ENCODE results near the gene SAXO1.
"Not testable (repeated sequence)": the region's sequence is repeated elsewhere in the genome, so short reads cannot be mapped to it uniquely, and the experiment has no call there.

Gene SAXO1

DNA sequence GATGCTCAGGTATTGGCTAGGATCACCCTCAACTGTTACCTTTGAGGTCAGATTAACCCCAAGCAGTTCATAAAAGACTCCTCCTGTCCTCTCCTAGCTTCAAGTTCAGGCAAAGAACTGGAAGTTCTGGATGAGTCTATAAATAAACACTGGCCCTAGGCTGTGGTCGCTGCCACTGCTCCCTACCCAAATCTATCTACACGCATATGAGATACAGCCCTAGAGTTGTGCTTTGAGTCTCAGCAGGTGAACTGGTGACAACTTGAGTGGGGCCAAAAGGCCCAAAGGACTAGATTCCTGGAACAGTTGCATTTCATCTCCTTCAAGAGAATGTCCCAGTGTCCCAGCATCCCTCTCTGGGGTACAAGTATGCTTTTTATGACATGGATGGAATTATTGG is 62.6 kb downstream of the SAXO1 start:
- DNase-seq (ENCODE audit: low read depth in 4 of 4, low spot score in 1 of 4), result no peak

DNA sequence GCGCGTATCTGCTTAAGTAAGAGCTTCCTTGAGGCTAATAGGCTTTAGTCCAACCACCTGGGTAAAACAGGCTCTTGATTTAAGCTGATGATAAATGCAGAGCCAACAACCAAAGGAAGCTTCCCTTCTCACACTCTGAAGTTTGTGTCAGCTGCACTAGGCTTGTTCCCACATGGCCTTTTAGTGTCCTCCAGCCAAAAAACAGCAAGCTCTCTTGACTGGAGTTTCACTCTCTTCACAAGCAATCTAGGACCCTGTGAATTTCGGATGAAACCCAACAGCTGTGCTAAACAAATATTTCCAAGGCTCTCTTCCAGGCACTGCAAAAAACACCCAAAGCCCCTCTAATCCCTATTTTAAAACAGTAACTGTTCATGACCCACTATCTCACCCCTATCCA is 63.9 kb downstream of the SAXO1 start:
- DNase-seq (ENCODE audit: low read depth in 4 of 4, low spot score in 1 of 4), result no peak

DNA sequence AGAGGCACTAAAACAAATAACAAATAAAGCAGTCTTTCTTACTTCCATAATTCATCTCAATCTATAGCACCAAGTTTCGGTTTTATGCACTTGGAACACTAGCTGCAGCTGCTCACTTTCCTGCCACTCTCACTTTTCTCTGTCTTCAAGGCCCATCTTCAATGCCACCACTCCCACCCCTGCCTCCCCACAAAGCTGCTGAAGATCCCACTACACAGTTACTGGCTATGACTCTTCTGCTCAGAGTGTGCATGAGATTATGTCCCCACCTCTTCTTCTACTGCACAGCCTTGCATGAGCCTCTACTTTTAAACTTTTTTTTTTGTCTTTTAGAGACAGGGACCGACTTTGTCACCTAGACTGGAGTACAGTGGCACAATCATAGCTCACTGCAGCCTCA is 77.4 kb downstream of the SAXO1 start:
- no peak for DNase-seq (ENCODE audit: low read depth in 4 of 4, low spot score in 1 of 4)

DNA sequence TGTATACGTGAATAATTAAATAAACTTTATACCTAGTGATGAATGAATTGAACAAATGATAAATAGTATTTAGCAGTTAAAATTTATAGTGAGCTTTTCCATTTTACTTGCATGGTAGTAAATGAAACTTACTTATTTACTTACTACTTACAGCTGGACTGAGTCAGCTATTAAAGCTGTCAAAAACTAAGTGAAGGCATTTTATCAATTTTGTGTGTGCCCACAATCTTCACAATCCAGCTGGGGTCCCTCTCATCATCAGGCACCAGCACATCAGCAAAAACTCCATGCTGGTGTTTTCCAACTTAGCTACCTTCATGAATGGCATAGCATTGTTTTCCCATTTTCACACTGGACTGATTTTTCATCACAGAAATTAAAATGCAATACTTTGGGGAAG is 81.1 kb downstream of the SAXO1 start:
- no peak for DNase-seq (ENCODE audit: low read depth in 4 of 4, low spot score in 1 of 4)

DNA sequence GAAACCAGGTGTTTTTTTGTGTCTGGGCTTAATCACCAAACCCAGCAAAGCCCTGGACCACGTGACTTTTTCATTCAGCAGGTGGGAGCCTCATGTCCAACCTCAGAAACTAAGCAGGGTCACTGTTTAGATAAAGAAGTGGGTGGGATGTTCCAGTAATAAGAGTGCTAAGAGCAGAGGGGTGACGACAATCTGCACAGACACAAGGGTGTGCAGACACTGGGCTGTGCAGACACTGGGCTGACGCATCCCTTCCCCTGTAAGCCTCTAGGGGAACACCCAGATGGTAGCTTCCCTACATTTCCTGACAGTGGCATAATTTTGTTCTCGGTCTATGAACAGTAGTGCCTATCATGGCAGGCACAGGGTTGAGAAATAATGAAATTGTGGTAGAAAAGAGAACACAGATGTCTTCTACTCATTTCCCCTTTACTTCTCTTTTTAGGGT is 85.1 kb downstream of the SAXO1 start:
- DNase-seq (ENCODE audit: low read depth in 4 of 4, low spot score in 1 of 4), result no peak

DNA sequence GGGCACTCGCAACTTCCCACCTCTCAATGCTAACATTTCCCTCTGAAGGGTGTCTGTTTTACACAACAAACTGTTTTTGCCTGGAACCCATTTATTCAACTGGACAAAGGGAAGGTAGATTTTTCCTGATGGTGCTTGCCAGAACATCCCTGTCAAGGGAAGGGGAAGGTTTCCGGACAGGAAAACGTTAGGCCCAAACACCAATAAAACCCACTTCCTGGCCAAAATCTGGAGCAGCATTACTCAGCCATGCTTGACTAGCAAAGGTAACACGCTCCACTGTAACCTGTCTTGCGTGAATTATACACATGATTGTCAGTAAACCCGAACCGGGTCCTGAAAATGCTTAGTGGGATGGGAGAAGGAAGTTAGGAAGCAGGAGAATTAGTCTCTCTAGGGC is 90.2 kb downstream of the SAXO1 start:
- no peak for DNase-seq (ENCODE audit: low read depth in 4 of 4, low spot score in 1 of 4)

DNA sequence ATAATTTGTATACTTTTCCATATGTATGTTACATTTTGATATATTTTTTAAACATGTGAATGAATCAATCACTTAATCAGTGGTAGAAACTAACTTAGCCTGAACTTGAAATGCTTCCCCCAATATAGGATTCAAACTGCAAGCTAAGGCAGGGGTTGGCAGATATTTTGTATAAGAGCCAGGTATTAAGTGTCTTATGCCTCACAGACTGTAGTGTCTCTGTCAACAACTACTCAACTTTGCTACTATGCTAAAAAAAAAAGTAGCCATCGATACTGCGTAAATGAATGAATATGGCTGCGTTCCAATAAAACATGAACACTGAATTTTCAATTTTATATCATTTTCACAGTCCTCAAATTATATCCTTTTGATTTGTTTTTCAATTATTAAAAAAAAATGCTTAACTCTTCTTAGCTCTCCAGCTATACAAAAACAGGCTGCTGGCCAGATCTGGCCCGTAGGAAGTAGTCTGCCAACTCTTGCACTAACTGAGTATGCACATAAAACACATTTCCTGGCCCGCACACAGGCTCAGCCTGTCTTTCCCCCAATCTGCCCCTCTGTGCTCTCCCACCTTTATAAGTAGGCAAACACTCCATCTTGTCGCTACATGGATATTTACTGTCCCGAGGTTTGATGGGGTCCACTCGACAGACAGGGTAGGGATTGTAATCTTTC is 91.8 kb downstream of the SAXO1 start:
- DNase-seq (ENCODE audit: low read depth in 4 of 4, low spot score in 1 of 4), result no peak

DNA sequence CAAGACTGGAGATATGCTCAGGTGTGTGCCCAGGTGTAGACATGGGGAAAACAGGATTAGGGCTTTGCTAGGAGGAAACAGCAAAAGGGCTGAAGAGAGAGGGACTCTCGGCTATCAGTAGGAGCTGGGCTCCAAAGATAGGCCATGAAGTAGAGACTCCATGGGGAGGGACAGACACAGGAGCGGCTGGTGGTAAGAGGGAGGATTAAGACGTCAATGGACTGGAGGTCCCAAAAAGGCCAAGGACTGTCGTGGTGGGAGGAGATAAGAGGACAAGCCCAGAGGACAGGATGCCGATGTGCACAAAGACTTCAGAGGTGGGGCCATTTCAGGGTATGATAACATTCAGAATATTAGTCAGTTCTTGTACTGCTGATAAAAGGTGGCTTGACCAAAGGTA is 93.1 kb downstream of the SAXO1 start:
- DNase-seq (ENCODE audit: low read depth in 4 of 4, low spot score in 1 of 4), result no peak

DNA sequence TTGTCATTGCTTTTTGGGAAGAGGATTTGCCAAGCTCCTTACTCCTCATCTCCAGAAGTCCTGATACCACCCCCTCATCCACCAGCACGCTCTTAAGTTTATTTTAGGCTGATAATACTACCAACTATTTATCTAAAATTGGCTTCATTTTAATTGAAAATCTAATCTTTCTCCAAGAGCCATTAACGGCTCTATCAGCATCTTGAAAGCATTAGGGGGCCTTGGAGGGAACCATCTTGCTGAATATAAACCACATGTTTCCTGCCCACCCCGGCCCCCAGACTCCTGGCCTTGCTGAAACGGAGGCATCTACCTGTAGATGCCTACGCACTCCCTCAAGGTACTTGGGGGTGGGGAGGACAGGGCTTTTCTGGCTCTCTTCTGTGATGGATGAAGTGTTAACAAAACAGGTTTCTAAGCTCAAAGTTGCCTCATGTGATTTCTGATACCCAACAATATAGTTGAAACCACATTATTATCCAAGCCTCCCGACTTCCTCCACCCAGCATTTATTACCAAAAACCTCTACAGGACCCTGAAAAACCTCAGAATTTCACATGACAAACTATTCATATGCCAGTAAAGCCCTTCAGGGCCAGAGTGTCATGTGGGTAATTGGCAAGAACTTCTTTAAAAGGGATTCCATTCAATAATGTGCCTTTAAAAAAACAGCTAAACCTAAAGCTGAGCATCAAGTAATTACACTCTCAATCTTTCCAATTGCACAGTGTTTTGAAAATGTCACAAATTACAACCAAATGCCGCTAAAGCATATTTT is 96.7 kb downstream of the SAXO1 start:
- no peak for DNase-seq (ENCODE audit: low read depth in 4 of 4, low spot score in 1 of 4)

DNA sequence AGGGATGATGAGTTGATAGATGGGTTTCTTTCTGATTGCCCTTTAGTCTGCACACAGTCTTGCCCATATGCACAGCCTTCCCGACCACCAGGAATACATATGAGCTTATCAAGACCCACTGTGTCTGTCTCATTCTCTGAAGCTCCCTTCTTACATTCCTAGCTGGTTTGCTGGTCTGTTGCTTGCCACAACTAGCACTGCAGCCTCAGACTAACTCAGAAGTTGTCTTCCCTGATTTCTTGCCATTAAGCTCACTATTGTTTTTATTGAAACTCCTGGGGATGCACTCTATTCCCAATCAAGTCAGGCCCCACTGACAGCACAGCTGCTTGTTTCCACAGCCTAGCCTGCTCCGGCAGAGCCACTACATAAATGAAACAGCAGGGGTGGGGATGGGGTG is 97.5 kb downstream of the SAXO1 start:
- no peak for DNase-seq (ENCODE audit: low read depth in 4 of 4, low spot score in 1 of 4)

DNA sequence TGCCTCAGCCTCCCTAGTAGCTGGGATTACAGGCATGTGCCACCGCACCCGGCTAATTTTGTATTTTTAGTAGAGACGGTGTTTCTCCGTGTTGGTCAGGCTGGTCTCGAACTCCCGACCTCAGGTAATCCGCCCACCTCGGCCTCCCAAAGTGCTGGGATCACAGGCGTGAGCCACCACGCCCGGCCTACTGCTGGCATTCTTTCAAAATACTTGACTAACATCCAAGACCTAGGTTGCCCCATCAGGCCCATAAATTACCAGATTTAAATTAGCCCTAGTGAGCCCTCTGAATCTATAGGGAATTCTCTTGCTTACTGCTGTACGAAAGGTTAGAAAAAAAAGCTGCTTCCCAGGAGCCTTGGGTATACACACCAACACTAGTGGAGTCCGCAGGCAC is 102.4 kb downstream of the SAXO1 start:
- DNase-seq (ENCODE audit: low read depth in 4 of 4, low spot score in 1 of 4), result not testable (repeated sequence)

DNA sequence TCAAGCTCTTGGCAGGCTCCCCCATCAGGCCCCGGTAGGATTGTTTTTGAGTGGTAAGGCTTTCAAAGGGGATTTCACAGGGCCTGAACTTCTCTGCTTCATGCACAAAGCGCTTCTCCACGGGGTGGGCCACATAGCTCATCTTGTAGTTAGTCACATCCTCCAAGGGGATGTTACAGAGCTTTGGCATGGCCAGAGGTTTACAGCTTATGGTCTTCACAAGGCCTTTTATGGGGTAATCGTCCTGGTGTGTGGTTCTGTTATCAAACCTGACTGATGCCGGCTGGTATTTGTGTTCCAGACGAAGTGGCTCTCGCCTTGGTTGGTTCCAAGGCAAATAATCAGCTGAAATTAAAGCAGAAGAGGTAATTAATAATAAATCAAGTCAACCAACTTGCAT is 104.3 kb downstream of the SAXO1 start:
- DNase-seq (ENCODE audit: low read depth in 4 of 4, low spot score in 1 of 4), result no peak

DNA sequence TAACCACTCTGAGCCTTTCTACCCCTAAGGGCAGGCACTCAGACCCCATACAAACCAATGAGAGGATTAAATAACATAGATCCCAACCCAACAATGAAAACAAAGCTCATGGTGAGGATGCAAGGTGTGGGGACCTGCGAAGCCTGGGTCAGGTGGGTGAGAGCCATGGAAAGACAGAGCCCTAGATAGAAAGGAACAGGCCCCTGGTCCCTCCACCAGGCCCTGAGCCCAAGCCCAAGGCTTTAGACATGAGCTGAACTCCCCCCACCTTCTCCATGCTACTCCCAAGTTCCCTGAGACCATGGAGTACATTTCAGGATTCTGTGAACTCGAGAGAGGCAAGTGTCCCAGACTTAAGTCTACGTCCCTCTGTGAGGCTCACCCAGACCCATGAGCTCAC is 106.5 kb downstream of the SAXO1 start:
- DNase-seq (ENCODE audit: low read depth in 4 of 4, low spot score in 1 of 4), result no peak

DNA sequence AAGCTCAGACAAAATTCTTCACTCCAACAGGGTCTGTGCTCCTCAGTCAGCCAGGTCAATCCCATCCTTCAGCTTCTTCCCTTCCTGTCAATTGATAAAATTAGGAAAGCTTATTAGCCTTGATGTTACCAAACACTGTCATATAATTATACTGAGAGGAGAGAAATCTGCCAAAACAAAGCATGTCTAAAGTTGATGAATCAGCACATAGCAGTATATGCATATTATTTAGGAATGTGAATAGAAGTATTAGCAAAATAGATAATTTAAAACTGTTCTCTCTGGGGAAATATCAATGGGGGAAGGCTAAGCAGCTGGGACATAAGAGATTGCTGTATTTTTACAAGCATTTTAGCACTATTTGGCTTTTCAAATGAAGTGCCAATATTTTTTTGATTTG is 107.1 kb downstream of the SAXO1 start:
- no peak for DNase-seq (ENCODE audit: low read depth in 4 of 4, low spot score in 1 of 4)

DNA sequence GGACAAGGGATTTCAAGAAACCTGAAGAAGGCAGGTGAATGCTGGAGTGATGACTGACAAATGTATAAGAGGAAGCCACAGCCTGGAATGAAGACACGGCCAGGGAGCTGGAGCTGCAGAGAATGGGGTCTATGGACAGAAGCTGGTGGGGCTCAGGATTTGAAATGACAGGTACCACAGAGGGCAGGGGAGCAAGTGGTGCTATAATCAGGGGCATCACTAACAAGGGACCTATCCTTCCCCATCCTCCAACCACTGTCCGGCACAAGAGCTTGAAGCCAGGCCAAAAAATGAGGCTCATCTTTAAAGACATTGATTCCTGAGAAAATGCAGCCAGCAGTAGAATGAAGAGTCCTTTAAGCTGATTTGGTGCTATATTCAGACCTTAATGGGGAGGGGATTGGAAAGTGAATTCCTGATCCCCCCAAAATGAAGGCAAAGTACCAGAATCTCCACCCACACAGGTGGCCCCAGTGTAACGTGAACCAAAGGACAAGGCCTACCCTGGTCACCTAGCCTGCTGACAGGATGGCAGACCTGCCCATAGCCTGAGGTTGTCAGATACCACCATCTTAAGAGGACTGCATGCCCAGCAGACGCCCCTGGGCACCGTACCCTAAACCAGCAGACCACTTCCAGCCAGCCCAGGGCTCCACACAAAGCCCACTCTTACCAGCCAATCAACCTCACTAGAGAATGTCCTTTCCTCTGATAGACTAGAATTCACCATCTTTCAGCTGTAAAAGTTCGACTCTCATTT is 109.2 kb downstream of the SAXO1 start:
- no peak for DNase-seq (ENCODE audit: low read depth in 4 of 4, low spot score in 1 of 4)

DNA sequence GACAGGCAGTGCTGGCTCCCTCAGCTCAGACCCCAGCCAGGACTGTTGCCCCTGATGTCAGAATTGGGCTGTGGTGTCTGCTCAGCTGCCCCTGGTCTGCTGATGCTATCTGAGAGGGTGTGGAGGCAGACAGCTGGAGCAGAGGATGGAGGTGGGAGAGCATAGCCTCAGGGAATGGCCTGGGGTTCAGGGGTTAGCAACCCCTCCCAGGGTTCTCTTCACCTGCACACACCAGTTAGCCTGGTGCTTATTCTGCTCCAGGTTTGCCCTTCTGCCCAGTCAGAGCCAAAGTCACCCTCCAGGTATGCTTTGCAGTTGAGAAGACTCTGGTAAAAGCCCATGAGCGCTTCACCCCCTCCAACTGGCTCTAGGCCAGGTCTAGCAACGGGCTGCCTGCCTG is 109.8 kb downstream of the SAXO1 start:
- DNase-seq (ENCODE audit: low read depth in 4 of 4, low spot score in 1 of 4), result no peak

DNA sequence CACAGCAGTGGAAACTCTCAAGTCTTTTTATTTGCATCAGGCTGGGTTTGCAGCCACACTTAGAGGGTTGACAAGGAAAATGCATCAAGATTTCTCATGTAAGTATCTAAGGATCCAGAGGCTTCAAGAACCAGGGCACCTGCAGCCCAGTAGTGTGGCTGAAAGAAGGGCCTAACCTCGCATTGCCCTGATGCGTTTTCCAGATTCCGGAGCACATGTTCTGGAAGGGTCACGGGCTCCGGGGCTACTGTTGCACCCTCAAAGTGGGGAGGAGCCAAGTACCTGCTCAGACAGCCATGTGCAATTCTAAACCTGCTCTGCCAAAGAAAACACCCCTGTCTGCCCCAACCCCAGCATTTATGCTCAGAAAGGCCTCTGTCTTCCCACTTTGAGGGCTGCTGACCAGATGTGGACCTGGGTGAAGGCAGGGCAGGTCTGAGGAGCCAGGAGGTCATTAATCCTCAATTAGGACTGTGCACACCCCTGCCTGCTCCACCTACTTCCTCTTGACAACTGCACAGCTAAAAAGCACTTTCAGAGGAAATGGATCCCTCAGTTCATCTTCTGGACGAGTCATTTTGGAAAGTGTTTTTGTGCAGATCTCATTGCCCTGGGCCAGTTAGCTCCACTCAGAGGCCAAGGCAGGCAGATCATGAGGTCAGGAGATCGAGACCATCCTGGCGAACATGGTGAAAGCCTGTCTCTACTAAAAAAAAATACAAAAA is 110.7 kb downstream of the SAXO1 start:
- DNase-seq (ENCODE audit: low read depth in 4 of 4, low spot score in 1 of 4), result no peak

DNA sequence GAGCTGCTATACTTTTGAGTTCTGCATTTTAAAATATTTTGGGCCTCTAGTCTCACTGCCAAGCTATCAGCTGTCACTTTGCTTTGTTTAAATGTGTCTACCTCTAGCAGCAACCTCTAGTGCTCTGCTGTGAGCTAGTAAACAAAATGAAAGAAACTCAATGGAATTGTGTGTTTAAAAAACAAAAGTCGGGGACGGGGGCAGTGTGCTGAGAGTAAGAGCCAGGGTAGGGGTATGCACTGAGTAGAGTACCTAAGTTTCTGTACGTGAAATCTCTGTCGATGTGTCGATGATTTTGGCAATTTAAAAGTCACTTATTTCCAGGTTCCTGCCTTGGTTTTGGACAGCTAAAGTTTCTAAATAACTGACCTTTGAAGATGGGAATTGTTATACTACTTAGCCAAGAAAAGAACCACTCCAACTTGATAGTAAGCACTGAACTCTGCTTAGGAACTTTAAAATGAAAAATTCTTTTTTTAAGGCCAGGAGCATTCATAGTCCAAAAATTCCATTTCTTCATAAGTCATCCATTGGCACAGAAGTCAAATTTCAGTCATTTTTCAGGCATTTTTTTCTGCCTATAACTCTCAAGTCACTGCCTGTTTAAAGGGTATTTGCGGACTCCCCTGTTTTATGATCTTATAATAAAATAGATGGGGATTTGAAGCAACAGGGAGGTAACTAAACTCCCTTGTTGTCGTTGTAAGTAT is 111.5 kb downstream of the SAXO1 start:
- no peak for DNase-seq (ENCODE audit: low read depth in 4 of 4, low spot score in 1 of 4)

DNA sequence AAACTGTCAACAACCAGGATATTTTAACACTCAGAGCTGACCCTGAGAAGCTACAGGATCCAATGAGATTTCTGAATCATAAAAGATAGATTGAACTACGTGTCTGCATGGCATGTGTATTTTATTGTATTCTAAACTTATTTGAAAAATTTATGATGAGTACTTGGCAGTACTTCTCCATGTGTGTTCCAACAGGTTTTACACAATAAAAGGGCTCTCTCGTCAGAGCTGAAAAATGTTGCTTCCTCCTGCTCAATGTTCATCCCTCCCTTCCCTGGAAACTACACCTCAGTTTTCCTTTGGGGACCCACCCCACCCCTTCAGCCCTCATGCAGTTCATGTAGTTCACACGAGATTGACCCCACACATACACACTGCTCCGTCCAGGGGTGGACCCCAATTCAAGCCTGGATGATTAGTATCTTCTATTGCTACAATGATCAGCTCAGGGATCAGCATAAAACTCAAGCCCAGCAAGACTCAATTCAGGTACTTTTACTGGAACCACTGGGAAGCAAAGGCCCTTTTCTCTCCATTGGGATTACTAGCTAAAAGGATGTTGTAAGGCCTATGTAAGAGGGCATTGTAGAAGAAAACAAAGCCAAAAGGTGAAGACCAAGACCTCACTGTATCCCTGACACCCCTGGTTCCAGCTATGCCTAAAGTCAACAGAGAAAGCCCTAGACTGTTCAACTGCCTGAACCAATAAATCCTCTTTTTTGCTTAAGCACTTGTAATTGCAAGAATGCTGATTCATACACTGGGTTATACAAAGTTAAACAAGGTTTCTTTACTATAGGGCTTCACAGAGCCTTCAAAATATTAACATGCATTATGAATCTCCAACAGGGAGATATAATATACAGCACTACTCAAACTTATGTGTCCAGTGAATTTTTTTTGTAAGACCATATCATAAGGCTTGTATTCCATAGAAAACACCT is 112.6 kb downstream of the SAXO1 start:
- no peak for DNase-seq (ENCODE audit: low read depth in 4 of 4, low spot score in 1 of 4)

All from stimulated activated CD4-positive, alpha-beta T cell treated with anti-CD3 and anti-CD28 coated beads, Interleukin-1b, Interleukin-23, amount 100 ng/mL, for 24 hours (primary cell).